Measurements from ENCODE around the gene MON1B. TPM values are rescaled to one million over a fixed set of nuclear protein-coding genes. Genes with fewer than 3 reads are reported as not detected.

The MON1B gene
- total RNA-seq, 2 donors from 2014 or later, result 43.6 to 45.7 TPM

DNA sequence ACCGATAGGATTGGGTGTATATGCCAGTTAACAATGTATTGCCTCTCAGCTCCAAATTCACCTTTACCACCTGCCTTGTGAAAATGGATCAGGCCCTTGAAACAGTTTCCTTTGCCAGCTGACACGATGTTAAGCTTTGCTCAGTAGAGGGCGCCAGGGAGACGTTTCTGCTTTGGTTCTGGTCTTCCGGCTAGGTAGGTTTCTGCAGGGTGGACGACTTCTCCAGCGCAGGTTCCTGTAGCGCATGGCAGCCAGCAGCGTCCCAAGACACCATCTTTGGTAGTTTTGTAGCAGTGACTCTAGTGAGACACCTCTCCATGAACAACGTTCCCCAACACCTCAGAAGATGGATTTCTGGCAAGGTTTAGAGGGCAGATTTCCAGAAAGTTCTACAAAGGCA, 32.2 kb downstream of the MON1B start:
- WGBS, 2 experiments (ENCODE audit: insufficient coverage in 1 of 2, insufficient read length in 1 of 2), result 63 to 69% methylated on average over 6 to 10 of the region's 10 CpGs
- Mint-ChIP-seq H3K4me1 (peaks cover 2% of the 10 kb centered on the region), H3K27ac (no peak overlapping the region), H3K4me3 (no peak overlapping the region), H3K36me3 (ENCODE audit: low read depth) (no peaks in the 10 kb centered on the region), H3K9me3 (no peaks in the 10 kb centered on the region), H3K27me3 (ENCODE audit: insufficient read depth) (peaks cover 39% of the 10 kb centered on the region)
- DNase-seq, result peak; percentile 89
- Histone ChIP-seq H3K4me3 (ENCODE audit: low read length) (no peak overlapping the region), H3K9me3 (ENCODE audit: control insufficient read depth, low read length) (no peaks in the 10 kb centered on the region), H3K27me3 (ENCODE audit: control insufficient read depth, insufficient read depth, low read length, poor library complexity, severe bottlenecking) (peaks cover 56% of the 10 kb centered on the region), H3K27ac (ENCODE audit: low read depth, low read length) (no peak overlapping the region), H3K36me3 (ENCODE audit: control insufficient read depth, insufficient read depth, low read length) (no peaks in the 10 kb centered on the region), H3K9ac (ENCODE audit: extremely low read depth, low read length, poor library complexity, severe bottlenecking) (no peak overlapping the region), H3K4me1 (ENCODE audit: control insufficient read depth, insufficient read depth, low read length) (no peaks in the 10 kb centered on the region)
- TF ChIP-seq CTCF (conservative IDR thresholded peaks at IDR 0.05), result peak; percentile 77

- no peaks in the 10 kb centered on the region for H3K36me3 ChIP-seq (ENCODE audit: control insufficient read depth, insufficient read depth, low read length)
- no peaks in the 10 kb centered on the region for H3K9me3 ChIP-seq (ENCODE audit: control insufficient read depth, low read length)
- H3K9ac ChIP-seq (ENCODE audit: extremely low read depth, low read length, poor library complexity, severe bottlenecking), result no peak overlapping the region
- H3K4me1 ChIP-seq (ENCODE audit: control insufficient read depth, insufficient read depth, low read length), result no peaks in the 10 kb centered on the region
- Mint-ChIP-seq H3K9me3 (no peaks in the 10 kb centered on the region), H3K27me3 (ENCODE audit: insufficient read depth) (peaks cover 53% of the 10 kb centered on the region), H3K36me3 (ENCODE audit: low read depth) (no peaks in the 10 kb centered on the region), H3K27ac (no peak overlapping the region), H3K4me1 (peaks cover 2% of the 10 kb centered on the region), H3K4me3 (no peak overlapping the region)
- TF ChIP-seq CTCF (conservative IDR thresholded peaks at IDR 0.05), result no peak
- peaks cover 75% of the 10 kb centered on the region for H3K27me3 ChIP-seq (ENCODE audit: control insufficient read depth, insufficient read depth, low read length, poor library complexity, severe bottlenecking)
- H3K4me3 ChIP-seq (ENCODE audit: low read length), result no peak overlapping the region
- WGBS, 2 experiments (ENCODE audit: insufficient coverage in 1 of 2, insufficient read length in 1 of 2), result 91 to 97% methylated on average over 3 of the region's 3 CpGs
- H3K27ac ChIP-seq (ENCODE audit: low read depth, low read length), result no peak overlapping the region
- DNase-seq, result no peak
Observed at GRCh38 chr16:77225182-77225581, 34.2 kb downstream of the MON1B start.

GRCh38 chr16:77227745-77228144, 36.8 kb downstream of the MON1B start:
- no peaks in the 10 kb centered on the region for H3K4me1 ChIP-seq (ENCODE audit: control insufficient read depth, insufficient read depth, low read length)
- Mint-ChIP-seq H3K4me1 (peaks cover 2% of the 10 kb centered on the region), H3K4me3 (no peak overlapping the region), H3K27ac (no peak overlapping the region), H3K36me3 (ENCODE audit: low read depth) (no peaks in the 10 kb centered on the region), H3K27me3 (ENCODE audit: insufficient read depth) (peaks cover 58% of the 10 kb centered on the region), H3K9me3 (no peaks in the 10 kb centered on the region)
- no peaks in the 10 kb centered on the region for H3K9me3 ChIP-seq (ENCODE audit: control insufficient read depth, low read length)
- peaks cover 85% of the 10 kb centered on the region for H3K27me3 ChIP-seq (ENCODE audit: control insufficient read depth, insufficient read depth, low read length, poor library complexity, severe bottlenecking)
- H3K9ac ChIP-seq (ENCODE audit: extremely low read depth, low read length, poor library complexity, severe bottlenecking), result no peak overlapping the region
- no peak overlapping the region for H3K4me3 ChIP-seq (ENCODE audit: low read length)
- DNase-seq, result no peak
- no peak overlapping the region for H3K27ac ChIP-seq (ENCODE audit: low read depth, low read length)
- WGBS, 2 experiments (ENCODE audit: insufficient coverage in 1 of 2, insufficient read length in 1 of 2), result 71 to 90% methylated on average over 2 to 5 of the region's 5 CpGs
- TF ChIP-seq CTCF (conservative IDR thresholded peaks at IDR 0.05), result no peak
- no peaks in the 10 kb centered on the region for H3K36me3 ChIP-seq (ENCODE audit: control insufficient read depth, insufficient read depth, low read length)
